ENCODE data around the gene VAV2. TPM values are rescaled to one million over a fixed set of nuclear protein-coding genes. Genes with fewer than 3 reads are reported as not detected.

VAV2 gene
- total RNA-seq, 1 donor from 2014 or later = 8.3 TPM

DNA sequence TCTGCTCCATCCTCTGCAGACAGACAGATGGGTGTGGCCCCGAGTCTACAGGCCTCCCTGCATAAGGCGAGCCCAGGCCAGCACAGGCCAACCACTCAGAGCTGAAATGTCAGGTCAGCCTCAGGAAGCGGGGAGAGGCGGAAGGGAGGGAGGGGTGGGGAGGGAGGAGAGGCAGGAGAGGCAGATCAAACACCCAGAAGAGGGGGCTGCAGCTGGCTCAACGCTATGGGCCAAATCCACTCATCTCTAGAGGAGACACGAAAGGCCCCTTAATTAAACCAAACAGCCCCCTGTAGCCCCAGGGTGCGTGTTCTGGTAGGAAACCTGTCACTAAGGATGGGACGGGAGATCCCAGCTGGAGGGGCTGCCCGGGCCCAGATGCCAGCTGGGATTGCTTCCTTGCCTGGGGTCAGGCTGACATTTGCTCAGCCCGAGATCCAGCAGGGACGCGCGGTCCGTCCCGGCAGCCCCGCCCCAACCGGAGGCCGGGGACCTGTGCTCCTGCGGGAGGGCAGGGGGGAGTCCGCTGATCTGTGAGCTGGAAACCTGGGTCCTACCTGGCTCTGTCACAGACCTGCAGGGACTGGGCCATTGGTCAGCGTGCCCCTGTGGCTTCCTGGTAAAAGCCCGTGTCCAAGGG, 156.7 kb downstream of the VAV2 start:
- Histone ChIP-seq H3K36me3 (no peaks in the 10 kb centered on the region), H3K4me1 (peaks cover 19% of the 10 kb centered on the region), H3K27me3 (no peaks in the 10 kb centered on the region), H3K9me3 (no peaks in the 10 kb centered on the region), H3K4me3 (no peak overlapping the region), H3K27ac (no peak overlapping the region)
- no peak for TF ChIP-seq POLR2AphosphoS5 (IDR thresholded peaks at IDR 0.05; ENCODE audit: insufficient read depth in 1 of 2, low read depth in 1 of 2)
- no peak for DNase-seq (ENCODE audit: extremely low spot score in 2 of 2)
- intact Hi-C loops (cut with DNase I) = no loop called here

DNA sequence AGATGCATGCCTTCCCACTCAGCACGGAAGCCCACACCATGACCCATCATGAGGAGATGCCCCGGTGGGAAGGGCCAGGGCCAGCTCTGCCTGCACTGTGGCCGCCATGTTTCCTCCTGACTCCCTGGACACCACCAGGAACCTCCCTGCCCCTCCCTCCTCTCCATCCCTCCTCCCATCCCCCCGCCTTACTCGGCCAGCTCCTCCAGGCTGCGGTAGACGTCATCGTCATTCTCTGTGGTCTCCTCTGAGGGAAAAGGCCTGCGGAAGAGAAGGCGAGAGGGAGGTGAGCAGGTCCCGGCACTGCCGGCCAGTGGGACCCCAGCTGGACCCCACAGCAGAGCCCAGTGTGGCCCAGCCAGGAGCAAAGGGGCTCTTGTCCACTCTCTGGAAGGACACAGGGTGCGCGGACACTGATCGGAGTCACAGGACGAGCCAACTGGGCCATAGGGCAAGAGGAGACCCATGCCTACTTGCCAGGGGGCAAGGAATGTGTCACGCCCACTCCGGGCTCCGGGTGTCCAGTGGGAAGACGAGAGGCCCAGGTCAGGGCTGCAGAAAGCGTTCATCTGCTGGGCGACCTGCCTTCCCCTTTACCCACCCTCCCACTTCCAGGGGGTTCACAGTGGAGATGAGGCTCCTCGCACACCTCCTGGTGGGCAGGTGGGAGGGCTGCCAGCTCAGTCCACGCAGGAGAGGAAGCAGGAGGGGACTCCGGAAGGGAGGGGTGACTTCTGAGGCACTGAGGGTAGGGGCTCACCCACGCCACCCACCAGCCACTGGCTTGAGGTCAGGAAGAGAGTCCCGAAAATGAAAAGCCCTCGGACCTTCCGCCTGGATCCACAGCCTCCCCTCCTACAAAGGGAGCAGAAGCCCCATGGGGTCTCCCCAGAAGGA, 157.8 kb downstream of the VAV2 start:
- DNase-seq (ENCODE audit: extremely low spot score in 2 of 2) = no peak
- Histone ChIP-seq H3K4me1 (peaks cover 15% of the 10 kb centered on the region), H3K27me3 (no peaks in the 10 kb centered on the region), H3K36me3 (no peaks in the 10 kb centered on the region), H3K27ac (no peak overlapping the region), H3K9me3 (no peaks in the 10 kb centered on the region), H3K4me3 (no peak overlapping the region)
- intact Hi-C loops (cut with DNase I) = no loop called here
- TF ChIP-seq, protein P1, sequence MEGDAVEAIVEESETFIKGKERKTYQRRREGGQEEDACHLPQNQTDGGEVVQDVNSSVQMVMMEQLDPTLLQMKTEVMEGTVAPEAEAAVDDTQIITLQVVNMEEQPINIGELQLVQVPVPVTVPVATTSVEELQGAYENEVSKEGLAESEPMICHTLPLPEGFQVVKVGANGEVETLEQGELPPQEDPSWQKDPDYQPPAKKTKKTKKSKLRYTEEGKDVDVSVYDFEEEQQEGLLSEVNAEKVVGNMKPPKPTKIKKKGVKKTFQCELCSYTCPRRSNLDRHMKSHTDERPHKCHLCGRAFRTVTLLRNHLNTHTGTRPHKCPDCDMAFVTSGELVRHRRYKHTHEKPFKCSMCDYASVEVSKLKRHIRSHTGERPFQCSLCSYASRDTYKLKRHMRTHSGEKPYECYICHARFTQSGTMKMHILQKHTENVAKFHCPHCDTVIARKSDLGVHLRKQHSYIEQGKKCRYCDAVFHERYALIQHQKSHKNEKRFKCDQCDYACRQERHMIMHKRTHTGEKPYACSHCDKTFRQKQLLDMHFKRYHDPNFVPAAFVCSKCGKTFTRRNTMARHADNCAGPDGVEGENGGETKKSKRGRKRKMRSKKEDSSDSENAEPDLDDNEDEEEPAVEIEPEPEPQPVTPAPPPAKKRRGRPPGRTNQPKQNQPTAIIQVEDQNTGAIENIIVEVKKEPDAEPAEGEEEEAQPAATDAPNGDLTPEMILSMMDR (IDR thresholded peaks at IDR 0.05) = no peak
- no peak for TF ChIP-seq POLR2A (IDR thresholded peaks at IDR 0.05)
- TF ChIP-seq POLR2AphosphoS5 (IDR thresholded peaks at IDR 0.05; ENCODE audit: insufficient read depth in 1 of 2, low read depth in 1 of 2) = no peak

DNA sequence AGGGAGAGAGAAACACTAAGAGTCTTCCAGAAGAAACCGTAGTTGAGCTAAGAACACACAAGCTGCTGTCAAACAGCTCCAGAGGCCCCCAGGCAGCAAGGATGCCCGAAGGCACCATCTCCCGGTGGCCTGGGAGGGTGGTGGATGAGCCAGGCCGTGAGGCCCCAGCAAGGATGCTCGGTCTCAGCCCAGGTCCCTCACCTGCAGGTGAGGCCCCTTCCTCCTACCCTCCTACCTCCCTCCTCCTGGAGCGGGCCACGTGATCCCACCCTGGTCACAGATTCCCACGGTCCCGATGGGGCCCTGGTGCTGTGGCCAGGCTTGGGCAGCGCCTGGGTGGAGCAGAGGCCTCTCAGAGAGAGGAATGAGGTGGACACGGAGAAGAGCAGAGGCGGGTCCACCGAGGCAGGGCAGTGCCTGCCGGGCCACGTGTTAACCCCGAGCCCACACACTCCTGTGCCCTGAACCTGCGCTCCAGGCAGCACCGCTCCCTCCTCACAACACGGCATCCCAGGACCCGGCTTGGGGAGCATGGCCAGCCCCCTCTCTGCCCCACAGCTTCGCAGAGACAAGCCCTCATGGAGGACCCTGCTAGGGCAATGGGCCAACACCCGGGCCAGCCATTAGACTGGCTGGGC, 158.6 kb downstream of the VAV2 start:
- Histone ChIP-seq H3K9me3 (no peaks in the 10 kb centered on the region), H3K27me3 (no peaks in the 10 kb centered on the region), H3K4me1 (peaks cover 15% of the 10 kb centered on the region), H3K4me3 (no peak overlapping the region), H3K36me3 (no peaks in the 10 kb centered on the region), H3K27ac (no peak overlapping the region)
- TF ChIP-seq POLR2AphosphoS5 (IDR thresholded peaks at IDR 0.05; ENCODE audit: insufficient read depth in 1 of 2, low read depth in 1 of 2) (no peak), POLR2A (IDR thresholded peaks at IDR 0.05) (no peak)
- TF ChIP-seq, protein P1 (IDR thresholded peaks at IDR 0.05) = no peak
- intact Hi-C loops (cut with DNase I) = no loop called here
- no peak for DNase-seq (ENCODE audit: extremely low spot score in 2 of 2)

DNA sequence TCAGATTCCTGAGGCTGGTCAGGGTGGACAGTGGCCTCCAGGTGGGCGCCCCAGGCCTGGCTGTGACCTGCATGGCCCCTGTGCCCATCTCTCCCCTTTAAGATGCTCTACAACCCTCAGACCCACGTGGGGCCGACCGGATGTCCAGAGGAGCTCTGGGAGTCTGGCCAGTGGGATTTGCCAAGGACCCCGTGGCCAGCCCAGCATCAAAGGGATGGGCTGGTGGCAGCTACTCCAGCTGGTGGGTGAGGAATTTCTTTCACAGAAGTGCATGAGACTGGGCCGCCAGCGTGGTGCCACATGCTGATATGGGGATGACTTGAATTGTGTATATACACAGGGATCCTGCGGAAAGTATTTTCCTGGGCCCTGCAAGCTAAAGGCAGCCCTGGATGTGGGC, 159.2 kb downstream of the VAV2 start:
- DNase-seq (ENCODE audit: extremely low spot score in 2 of 2) = no peak
- intact Hi-C loops (cut with DNase I) = no loop called here
- no peak for TF ChIP-seq POLR2AphosphoS5 (IDR thresholded peaks at IDR 0.05; ENCODE audit: insufficient read depth in 1 of 2, low read depth in 1 of 2)
- TF ChIP-seq POLR2A (IDR thresholded peaks at IDR 0.05) = no peak
- TF ChIP-seq, protein P1 (IDR thresholded peaks at IDR 0.05) = no peak
- Histone ChIP-seq H3K9me3 (no peaks in the 10 kb centered on the region), H3K36me3 (no peaks in the 10 kb centered on the region), H3K4me1 (peaks cover 15% of the 10 kb centered on the region), H3K27ac (no peak overlapping the region), H3K4me3 (no peak overlapping the region), H3K27me3 (no peaks in the 10 kb centered on the region)

DNA sequence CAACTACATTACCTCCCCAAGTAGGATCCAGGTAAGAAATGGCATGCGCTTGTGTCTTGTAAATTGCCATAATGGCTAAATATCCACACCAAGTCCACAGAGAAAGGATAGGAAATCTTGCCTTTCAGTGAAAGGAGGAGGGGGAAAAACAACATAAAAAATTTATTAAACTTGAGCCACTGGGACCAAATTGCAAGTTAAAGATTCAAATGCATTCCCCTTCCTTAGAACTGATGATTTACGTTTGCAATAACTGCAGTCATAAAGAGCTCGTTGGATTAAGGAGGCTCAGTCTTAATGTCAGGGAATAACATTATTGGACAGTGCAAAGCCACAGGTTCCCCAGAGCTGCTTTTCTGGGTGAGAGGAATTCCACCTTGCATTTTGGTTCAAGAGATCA, 161.4 kb downstream of the VAV2 start:
- intact Hi-C loops (cut with DNase I) = no loop called here
- TF ChIP-seq POLR2AphosphoS5 (IDR thresholded peaks at IDR 0.05; ENCODE audit: insufficient read depth in 1 of 2, low read depth in 1 of 2) (no peak), POLR2A (IDR thresholded peaks at IDR 0.05) (no peak)
- TF ChIP-seq, protein P1 (IDR thresholded peaks at IDR 0.05) = no peak
- Histone ChIP-seq H3K9me3 (no peaks in the 10 kb centered on the region), H3K36me3 (no peaks in the 10 kb centered on the region), H3K27ac (no peak overlapping the region), H3K4me1 (peaks cover 17% of the 10 kb centered on the region), H3K27me3 (no peaks in the 10 kb centered on the region), H3K4me3 (no peak overlapping the region)
- no peak for DNase-seq (ENCODE audit: extremely low spot score in 2 of 2)
